NCI-H446 (cell line): ENCODE measurements around the gene ID2.

Experiments used
- DNase-seq, 2 experiments: peaks; one replicate each; lab custom pipeline; 2025; lab: John Stamatoyannopoulos, UW

The ID2 gene

DNA sequence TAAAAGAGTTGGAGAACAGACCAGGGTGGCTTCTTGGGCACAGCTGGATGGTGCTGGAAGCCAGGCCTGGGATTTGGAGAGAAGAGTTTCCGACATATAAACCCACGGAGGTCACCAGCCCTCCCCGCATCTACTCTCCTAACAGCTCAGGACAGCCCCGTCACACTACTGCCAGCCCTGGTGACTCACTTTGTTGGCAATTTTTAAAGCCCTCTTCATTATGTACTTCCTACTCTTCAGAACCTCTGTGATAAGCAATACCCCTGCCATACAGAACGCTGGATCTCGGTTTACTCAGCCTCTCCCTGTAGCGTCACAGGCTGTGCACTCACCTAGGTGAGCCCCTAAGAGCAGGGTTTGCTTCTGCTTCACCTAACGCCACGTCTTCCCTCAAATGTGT lies 48.1 kb downstream of the ID2 start:
- DNase-seq = no peak

GRCh38 chr2:8732601-8733000 lies 50.7 kb downstream of the ID2 start:
- DNase-seq = no peak
